NCI-H2227 (cell line): Measurements from ENCODE around the gene PLCL2.

ENCODE experiments used
- DNase-seq: peaks from one replicate; lab custom pipeline; 2025; ENCODE audit not compliant: unreplicated experiment; lab: John Stamatoyannopoulos, UW

PLCL2 gene

DNA sequence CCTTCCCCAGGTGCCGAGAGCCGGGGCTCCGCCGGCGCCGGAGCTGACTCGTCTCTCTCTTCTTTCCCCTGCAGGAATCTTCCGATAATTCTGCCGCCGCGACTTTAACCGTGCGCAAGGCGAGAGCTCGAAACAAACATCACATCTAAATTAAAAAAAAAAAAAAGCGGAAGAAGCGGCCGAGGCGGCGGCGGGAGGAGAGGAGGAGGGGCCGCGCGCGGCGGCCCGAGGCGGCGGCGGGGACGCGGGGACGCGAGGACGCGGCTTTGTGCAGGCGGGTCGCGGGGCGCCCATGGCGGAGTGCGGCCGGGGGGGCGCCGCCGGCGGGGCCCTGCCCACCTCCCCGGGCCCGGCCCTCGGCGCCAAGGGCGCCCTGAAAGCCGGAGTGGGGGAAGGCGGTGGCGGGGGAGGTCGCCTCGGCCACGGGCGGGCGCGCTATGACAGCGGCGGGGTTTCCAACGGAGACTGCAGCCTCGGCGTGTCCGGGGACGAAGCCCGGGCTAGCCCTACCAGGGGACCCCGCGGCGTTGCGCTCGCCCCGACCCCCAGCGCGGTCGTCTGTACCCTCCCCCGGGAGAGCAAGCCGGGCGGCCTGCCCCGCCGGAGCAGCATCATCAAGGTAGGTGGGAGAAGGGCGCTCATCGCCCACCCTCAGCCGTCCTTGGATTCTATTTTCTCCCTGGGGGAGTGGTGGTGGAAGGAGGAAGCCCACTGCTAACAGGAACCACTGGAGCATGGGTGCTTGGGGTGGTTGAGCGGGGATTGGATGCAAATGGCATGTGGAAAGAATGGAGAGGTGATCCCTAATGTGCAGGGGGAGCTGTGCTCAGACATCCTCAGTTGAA is at the start of gene PLCL2:
Gene PLCL2 (plus strand): TSS at position 208 of the 845 bp plus-strand sequence. CDS start 85 bp downstream, at position 293.
- DNase-seq: peak; percentile 44

DNA sequence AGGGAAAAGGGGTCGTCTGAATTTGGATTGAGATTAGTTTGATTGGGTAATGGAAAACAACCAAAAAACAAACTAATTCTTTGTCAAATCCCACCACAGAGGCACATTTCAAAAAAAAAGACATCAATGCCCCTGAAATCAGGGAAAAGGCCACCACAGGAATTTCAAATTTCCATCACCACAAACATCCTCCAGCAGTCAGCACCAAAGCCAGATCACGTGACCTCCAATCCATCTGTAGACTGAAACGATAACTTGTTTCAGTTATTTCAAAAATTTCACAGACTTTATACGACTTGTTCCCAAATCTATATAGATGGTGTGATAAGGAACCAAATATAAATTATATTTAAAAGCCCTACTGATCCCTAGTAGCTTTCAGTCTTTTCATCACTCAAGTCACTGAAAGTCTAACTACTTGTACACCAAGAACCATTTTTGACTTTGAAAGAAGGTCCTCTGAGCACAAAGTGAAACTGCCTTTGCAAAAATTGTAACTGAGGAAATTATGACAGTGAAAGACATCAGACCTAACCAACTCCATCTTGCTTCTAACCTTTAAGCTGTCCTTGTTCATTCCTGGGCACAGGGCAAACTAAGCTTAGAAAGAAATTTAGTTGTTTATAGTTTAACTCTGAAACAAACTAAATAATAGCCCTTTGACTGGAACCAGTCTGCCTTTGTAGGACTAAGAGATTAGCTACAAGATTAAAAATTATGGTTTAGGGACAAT is 48.1 kb upstream of the PLCL2 start:
- DNase-seq: no peak

DNA sequence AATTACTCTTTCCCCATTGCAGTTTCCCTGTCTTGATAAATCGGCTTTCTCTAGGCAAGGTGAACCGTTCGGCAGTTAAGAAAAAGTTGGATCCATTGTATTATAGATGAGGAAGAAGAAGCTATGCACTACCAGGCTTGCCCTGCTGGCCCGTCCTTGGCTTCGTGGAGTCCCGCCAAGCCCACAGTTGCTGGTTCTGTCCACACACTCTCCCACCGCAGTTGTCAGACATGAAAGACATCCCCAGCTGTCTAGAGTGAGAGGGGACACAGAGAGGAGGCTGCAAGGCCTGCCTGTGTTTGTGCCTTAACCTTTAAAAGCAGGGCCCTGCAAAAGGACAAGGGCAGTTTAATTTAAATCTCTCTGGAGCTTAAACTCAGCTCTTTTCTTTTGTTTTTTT is 47.2 kb upstream of the PLCL2 start:
- DNase-seq: no peak

DNA sequence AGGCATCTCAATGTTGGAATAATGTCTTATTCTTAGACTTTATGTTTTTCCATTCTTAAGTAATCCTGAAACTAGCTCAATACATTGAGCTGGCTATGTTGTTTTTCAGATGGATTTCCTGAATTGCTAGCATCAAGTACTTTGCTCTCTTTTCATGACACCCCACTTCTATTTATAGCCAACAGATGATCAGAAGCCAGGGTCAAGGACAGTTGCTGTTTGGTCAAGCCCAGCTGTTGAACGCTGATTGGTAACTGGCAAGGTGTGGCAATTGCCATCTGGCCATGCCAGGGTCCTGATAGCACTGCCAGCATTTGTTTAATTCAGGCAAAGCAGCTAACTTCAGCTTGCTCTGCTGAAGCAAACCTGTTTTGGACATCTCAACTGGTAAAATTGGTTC is 46.2 kb upstream of the PLCL2 start:
- DNase-seq: no peak

DNA sequence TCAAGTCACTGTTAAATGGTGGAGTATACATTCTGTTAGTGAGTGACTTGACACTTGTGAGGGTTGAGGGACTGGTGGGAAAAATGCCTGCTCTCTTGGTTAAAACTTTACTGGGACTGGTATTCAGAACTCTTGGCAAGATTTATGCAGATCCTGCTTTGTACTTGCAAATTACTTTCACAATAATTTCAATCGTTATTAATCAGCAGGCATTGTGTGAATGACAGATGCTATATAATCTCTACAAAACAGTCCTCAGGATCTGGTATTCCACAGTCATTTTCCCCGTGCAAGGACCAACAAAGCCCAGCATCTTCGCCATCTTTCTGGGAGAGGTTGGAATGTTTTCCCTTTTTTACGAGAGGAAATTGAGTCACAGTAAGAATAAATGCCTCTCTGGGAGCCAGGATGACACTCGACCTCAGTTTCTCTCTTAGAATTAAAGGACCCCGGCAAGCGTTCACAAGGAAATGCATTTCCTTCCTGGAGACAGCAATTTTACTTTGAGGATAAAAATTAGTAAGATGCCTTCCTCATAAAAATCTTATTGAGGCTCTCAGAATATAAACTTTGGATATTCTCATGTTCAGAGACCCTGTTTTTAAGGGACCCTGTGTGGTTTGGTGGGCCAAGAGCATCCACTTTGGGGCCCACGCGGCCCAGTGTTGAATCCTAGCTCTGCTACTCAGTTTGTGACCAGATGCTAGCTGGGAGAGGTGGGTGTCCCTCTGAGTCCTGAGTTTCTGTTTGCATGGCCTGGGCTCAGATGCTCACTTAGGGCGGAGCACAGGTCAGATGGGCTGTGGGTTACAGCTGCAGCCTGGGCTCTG is 45.3 kb upstream of the PLCL2 start:
- DNase-seq: no peak

DNA sequence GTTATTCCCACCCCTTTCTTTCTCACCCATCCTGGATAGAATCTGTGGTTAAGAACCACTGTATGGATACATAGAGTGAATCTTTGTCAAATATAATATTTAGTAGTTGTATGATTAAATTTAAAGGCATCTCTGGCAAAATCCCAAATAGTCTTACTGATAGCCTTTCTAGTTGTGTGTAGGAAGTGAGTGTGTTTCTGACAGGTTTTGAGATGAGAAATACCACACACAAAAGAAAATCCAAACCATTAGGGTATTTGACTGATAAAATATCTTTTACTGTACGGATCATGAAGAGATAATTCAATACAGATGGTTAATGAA is 44.7 kb upstream of the PLCL2 start:
- no peak for DNase-seq

DNA sequence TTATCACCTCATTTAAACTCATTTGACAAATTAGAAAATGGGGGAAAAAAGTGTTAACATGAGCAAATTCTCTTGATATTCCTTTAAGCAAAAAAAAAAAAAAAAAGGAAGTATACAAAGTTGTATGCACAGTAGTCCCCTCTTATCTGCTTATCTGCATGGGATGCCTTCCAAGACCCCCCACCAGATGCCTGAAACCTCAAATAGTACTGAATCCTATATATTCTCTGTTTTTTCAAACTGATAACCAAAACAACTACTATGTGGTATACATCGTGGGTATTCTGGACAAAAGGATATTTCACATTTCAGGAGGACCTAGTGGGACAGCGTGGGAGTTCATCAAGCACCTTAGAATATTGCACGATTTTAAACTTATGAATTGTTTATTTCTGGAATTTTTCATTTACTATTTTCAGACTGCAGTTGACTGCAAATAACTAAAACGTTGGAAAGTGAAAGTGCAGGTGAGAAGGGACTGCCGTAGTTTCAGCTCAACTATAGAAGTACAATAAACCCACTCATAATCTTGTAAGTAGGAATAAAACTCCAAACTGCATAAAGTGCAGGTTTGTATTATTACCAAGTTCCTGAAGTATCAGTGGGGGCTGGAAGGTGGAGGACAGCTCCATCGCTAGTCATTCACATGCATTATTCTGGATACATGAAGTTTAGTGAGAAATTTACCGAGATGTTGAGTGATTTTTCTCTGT is 43.6 kb upstream of the PLCL2 start:
- DNase-seq: no peak

DNA sequence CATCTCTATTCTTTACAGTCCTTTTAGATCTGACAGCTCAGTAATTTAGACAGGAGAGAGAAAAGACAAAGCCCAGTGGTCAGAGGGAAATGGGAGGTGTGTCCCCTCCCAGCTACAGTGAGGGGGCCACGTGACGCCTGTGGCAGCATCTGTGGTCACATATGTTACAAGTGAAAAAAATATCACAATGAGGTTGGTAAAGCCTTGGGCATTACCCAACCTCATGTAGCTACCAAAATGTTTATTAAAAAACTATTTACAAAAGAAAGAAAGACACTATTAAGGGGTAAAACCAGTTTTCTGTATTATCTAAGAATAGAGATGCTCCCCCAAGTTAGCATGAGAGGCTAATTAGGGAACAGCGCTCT is 42.9 kb upstream of the PLCL2 start:
- DNase-seq: no peak

DNA sequence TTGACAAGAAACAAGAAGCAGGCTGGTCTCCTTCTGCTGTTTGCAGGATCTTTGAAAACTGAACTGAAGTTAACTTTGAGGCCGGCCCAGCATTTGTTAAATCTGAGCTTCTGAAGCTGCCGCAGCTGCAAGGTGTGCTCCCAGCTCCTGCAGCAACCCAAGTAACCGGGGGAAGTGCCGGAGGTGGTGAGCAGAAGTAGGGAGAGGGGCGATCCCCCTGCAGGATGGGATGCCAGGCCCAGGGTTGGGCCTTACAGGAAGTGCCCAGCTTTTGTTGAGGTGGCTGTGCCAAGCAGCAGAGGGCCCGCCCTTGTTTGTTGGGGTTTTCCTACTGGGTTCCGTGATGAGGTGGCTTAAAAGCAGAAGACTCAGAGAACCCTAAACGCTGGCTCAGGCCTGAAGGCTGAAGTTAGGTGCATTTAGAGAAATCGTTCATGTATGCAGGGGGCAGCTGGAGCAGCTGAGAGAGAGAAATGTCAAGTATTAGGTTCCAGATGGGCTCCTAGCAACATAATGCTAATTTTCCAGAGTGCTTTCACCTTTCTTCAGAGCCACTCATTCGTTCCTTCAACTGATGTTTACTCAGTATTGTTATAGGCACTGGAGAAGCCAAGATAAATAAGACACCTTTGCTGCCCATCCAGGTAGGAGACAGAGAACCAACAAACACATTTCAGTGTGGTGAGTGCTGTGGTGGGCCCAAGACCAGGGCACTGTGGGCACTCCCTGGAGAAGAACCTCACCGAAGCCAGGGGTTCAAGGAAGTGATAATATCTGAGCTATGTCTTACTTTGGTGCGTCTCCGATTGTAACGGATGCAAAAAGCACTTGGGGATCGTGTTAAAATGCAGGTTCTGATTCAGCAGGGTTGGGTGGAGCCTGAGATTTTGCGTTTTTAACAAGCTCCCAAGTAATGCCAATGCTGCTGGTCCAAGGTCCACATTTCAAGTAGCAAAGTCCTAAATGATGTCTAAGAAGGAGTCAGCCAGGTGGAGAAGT is 42.2 kb upstream of the PLCL2 start:
- peak; percentile 25 for DNase-seq

DNA sequence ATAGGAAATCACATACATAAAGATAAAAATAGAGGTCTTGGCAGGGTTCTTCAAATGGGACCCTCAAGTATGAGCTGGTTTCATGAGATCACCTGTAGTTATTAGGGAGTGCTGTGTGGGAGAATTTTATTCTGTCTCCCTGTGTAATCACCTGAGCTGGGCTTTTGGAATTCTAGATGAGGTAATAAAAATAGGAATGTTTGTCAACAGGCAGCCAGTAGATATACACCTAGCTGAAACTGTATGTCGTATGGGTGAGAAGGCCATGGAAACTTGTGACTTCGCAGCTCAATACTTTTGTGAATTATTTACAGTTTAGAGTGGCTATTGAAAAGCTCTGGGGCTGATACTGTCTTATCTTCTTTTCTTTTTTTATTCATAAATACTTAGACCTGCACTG is 40.5 kb upstream of the PLCL2 start:
- no peak for DNase-seq

DNA sequence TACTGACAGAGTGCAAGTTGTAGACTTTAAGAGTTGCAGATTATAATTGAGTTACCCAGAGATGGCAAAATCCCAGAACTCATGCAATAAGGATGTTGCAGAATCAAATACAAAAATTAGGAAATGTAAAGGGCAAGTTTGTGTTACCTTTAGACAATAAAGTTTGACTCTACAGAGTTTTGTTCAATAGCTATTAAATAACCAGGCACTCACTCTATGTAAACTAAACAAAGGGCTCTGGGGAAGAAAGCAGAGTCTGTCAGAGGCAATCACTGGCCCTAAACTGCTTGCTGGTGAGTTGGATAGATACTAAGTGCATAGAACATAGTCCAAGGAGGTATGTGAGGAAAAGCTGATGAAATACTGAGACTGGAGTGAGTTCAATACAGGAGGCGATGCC is 40.0 kb upstream of the PLCL2 start:
- DNase-seq: no peak

DNA sequence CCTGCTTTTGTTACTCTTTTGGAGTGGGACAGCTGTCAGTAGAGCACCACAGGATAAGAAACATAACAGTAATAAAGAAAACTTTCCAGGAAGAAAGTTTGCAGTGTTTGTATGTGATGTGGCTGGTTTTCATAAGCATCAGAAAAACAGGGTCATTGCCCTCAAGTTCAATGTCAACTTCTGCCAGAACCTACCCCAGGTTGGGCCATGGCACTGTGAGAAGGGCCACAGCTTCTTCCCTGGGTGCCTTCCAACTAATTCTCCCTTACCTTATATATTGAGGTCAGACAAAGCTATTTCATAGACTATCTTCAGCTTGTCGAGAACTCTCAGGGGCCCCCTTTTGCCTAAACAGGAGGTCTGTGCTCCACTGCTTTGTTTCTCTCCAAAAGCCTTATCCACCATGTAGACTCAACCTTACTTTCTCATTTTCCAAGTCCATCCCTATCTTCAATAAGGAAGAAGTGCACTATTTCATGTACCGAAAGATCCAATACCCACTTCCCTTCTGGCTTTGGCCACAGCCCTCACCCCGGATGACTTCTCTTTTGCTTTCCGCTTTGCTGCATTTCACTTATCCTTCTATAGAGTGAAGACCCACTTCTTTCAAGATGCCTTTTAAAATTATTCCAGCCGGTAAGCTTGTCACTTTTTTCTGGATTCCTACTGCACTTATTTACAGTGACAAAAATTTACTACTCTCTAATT is 38.2 kb upstream of the PLCL2 start:
- DNase-seq: no peak

DNA sequence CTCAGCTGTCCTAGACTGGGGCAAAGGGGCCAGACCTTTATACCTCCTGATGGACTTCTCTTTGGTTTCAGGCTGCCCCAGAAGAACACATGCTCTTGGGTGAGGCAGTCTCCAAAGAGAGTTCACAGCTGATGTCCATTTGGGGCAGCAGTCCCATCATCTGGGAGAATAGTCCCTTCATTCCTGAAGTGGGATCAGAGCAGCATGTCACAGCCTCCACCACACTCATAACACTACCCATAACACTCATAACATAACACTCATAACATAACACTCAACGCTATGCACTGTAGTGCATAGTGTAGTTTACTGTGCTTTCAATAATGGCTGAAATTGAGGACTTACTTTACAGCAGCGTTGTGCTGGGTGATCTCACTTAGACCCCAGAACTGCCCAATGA is 36.7 kb upstream of the PLCL2 start:
- no peak for DNase-seq

DNA sequence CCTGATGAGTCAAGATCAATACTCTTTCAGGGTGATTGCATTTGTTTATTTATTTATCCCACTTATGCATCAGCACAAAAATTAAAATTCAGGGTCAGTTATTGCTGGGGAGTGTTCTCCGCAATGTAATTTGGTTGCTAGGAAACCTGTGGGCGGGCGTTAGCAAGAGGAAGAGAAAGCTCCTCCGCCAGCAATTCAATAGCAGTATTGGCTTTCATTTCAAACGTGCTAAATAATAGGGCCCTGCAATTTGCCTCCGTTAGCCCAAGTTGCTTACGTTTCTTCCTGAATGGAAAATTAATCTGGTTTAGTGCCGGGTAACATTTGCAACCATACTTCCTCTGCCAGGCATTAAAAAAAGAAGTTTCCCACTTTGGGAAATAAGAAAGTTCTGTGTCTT is 35.5 kb upstream of the PLCL2 start:
- DNase-seq: peak; percentile 78

DNA sequence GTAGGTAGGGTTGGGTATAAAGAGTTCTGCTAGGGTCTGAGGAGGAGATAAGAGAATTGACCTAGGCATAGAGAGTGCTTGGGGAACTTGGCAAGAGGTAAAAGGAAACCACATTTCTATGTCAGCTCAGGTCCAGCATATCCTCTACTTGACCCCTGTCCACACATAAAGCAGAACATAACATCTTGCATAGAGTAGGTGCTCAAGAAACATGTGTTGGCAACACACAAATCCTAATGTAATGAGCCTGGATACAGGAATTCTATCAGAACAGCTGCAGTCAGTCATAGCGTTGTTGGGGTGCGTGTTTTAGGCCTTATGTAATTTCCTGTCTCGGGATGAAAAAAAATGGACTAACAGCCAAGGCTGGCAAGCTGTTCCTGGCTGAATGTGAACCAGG is 35.0 kb upstream of the PLCL2 start:
- no peak for DNase-seq

DNA sequence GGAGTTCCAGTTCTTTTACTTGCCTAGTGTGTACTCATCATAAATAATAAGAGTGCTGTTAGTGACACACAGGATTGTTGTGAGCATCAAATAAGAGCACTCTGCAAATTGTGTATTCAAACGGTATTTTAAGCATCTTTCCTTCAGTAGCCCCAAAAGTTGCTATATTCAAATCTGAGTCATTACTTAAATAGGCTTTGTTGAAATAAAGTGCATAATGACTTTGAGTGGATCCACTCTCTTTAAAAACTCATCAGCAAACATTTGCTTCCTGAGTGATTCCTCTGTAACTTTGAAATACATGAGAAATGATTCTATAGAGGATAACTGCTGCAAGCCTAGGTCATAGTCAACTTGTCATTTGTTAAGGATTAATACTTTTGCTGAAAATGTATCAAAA is 29.3 kb upstream of the PLCL2 start:
- DNase-seq: no peak

DNA sequence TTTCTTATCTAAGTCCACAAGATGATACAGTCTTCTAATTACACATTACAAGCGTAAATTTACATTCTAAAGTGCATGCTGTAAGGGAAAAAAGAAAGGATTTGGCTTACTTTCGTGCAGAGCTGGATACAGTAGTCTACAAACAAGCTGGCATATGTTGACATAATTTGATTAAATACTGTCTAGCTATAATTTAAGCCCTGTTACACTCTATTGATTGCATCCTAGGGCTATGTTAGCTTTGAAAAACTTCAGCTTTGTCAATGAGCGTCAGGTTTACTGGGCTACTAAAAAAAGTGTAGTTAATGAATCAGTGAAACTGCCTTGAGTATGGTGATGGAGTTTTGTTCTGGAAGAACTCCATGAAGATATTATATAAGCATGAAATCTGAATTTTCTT is 24.5 kb upstream of the PLCL2 start:
- no peak for DNase-seq

DNA sequence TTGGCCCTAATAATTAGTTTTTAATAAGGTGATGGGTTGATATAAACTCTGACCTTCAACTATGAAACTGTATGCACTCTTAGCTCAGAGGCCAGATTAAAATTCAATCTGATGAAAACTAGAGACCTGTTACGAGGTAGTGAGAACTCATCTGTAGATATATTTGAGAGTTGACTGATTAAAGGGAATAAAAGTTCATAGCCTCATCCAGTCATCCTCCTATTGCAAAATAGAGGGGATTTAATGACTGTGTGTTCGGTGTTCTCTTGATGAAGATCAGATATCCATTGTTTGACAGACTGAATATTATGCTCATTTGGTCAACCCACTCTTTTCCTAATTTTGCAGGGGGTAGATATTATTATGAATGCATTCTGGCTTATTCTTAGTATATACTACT is 23.3 kb upstream of the PLCL2 start:
- DNase-seq: no peak

DNA sequence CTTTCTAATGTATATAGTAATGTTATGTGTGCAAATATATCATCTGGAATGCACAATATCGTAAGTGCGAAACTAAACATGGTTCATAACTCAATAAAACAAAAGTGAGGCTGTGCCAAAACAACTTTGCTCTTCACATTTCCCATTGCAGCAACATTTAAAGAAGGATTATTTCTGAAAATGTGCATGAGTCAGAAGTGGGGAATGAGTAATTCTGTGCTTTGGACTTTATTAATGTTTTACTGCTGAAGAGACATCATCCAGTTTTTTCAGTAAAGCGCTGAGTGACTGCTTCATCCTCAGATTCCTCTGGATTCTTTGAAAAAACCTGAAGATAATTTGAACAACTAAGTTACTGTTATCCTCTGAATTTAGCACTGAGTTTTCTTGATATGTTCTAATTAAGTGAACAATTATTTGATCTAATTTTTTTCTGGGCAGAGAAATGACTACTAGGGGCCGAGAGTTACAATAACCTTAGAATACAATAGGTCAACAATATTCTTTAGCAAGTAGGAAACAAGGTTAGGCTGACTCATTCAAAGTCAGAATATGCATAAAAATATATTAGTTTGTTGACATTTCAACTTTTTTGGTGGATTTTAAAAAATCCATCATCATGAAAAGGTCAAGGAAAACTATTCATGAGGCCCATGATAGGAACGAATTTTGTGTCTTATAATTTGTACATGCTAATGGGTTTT is 20.0 kb upstream of the PLCL2 start:
- no peak for DNase-seq
